ENCODE data around the gene NEUROG1. TPM values are rescaled to one million over a fixed set of nuclear protein-coding genes. Genes with fewer than 3 reads are reported as not detected.

NEUROG1 gene
- total RNA-seq, 1 donor, result not detected

- peaks cover 36% of the 10 kb centered on the region for H3K27me3 ChIP-seq (ENCODE audit: insufficient read depth, low read length)
- H3K9me3 ChIP-seq (ENCODE audit: low read depth, low read length), result no peaks in the 10 kb centered on the region
- no peak overlapping the region for H3K4me3 ChIP-seq (ENCODE audit: low read length)
- no peaks in the 10 kb centered on the region for H3K4me1 ChIP-seq (ENCODE audit: insufficient read depth, low read length)
Observed at GRCh38 chr5:135551593-135552447, 16.1 kb upstream of the NEUROG1 start.

DNA sequence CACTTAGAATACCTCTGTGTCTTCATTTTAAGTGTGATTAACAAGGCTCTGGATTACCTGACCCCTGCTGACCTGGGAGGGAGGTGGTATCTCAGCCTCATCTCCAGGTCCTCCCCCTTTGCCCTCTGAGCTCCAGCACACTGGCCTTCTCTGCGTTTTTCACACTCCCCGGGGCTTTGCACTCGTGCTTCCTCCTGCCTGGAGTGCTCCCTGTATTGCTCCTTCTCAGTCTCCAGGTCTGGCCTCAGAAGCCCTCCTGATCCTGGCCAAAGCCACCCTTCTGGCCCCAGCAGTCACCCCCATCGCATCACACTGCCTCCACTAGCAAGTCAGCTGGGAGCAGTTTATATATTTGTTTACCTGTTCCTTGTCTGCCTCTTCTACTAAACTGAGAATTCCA, 13.6 kb upstream of the NEUROG1 start:
- no peaks in the 10 kb centered on the region for H3K9me3 ChIP-seq (ENCODE audit: low read depth, low read length)
- peaks cover 8% of the 10 kb centered on the region for H3K4me1 ChIP-seq (ENCODE audit: insufficient read depth, low read length)
- H3K27me3 ChIP-seq (ENCODE audit: insufficient read depth, low read length), result peaks cover 52% of the 10 kb centered on the region
- H3K4me3 ChIP-seq (ENCODE audit: low read length), result no peak overlapping the region

GRCh38 chr5:135547590-135548254, 12.0 kb upstream of the NEUROG1 start:
- H3K27me3 ChIP-seq (ENCODE audit: insufficient read depth, low read length), result peaks cover 65% of the 10 kb centered on the region
- H3K9me3 ChIP-seq (ENCODE audit: low read depth, low read length), result no peaks in the 10 kb centered on the region
- H3K4me1 ChIP-seq (ENCODE audit: insufficient read depth, low read length), result peaks cover 20% of the 10 kb centered on the region
- no peak overlapping the region for H3K4me3 ChIP-seq (ENCODE audit: low read length)

- H3K4me1 ChIP-seq (ENCODE audit: insufficient read depth, low read length), result peaks cover 20% of the 10 kb centered on the region
- H3K27me3 ChIP-seq (ENCODE audit: insufficient read depth, low read length), result peaks cover 72% of the 10 kb centered on the region
- no peaks in the 10 kb centered on the region for H3K9me3 ChIP-seq (ENCODE audit: low read depth, low read length)
- H3K4me3 ChIP-seq (ENCODE audit: low read length), result no peak overlapping the region
Observed at GRCh38 chr5:135546912-135547311, 11.1 kb upstream of the NEUROG1 start.

DNA sequence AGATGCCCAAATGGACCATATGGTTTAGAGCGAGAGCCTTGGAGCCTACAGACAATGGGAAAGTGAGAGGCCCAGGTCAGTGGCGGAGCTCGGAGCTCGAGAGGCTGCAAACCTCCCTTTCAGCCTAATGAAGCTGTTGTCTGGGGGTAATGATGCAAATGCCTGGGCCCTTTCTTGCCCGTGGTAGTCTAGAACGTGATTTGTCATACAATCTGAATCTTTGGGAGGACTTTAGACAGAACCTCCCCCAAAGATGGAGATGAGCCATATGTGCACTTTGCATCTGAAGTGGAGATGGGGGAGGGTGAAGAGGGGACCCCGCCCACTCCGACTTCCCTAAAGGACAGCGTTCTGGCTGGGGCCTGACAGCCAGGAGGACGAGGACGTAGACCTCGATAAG, 10.3 kb upstream of the NEUROG1 start:
- no peaks in the 10 kb centered on the region for H3K9me3 ChIP-seq (ENCODE audit: low read depth, low read length)
- peaks cover 20% of the 10 kb centered on the region for H3K4me1 ChIP-seq (ENCODE audit: insufficient read depth, low read length)
- H3K27me3 ChIP-seq (ENCODE audit: insufficient read depth, low read length), result peaks cover 80% of the 10 kb centered on the region
- H3K4me3 ChIP-seq (ENCODE audit: low read length), result no peak overlapping the region

- Histone ChIP-seq H3K27me3 (ENCODE audit: insufficient read depth, low read length) (peaks cover 90% of the 10 kb centered on the region), H3K4me3 (ENCODE audit: low read length) (no peak overlapping the region), H3K9me3 (ENCODE audit: low read depth, low read length) (no peaks in the 10 kb centered on the region)
Observed at GRCh38 chr5:135545099-135545498, 9.3 kb upstream of the NEUROG1 start.

GRCh38 chr5:135543485-135544304, 7.9 kb upstream of the NEUROG1 start:
- Histone ChIP-seq H3K27me3 (ENCODE audit: insufficient read depth, low read length) (peaks cover 97% of the 10 kb centered on the region), H3K4me1 (ENCODE audit: insufficient read depth, low read length) (peaks cover 20% of the 10 kb centered on the region), H3K9me3 (ENCODE audit: low read depth, low read length) (no peaks in the 10 kb centered on the region), H3K4me3 (ENCODE audit: low read length) (peak overlapping the region; percentile 39)

More at GRCh38 chr5:135545099-135545498, 9.3 kb upstream of the NEUROG1 start:
- H3K4me1 ChIP-seq (ENCODE audit: insufficient read depth, low read length), result peaks cover 20% of the 10 kb centered on the region

- peak overlapping the region; percentile 39 for H3K4me3 ChIP-seq (ENCODE audit: low read length)
- H3K27me3 ChIP-seq (ENCODE audit: insufficient read depth, low read length), result peaks cover 98% of the 10 kb centered on the region
- H3K9me3 ChIP-seq (ENCODE audit: low read depth, low read length), result no peaks in the 10 kb centered on the region
- H3K4me1 ChIP-seq (ENCODE audit: insufficient read depth, low read length), result peaks cover 20% of the 10 kb centered on the region
Observed at GRCh38 chr5:135543001-135543484, 7.3 kb upstream of the NEUROG1 start.

GRCh38 chr5:135541807-135542502, 6.2 kb upstream of the NEUROG1 start:
- Histone ChIP-seq H3K4me3 (ENCODE audit: low read length) (no peak overlapping the region), H3K9me3 (ENCODE audit: low read depth, low read length) (no peaks in the 10 kb centered on the region), H3K4me1 (ENCODE audit: insufficient read depth, low read length) (peaks cover 20% of the 10 kb centered on the region), H3K27me3 (ENCODE audit: insufficient read depth, low read length) (peaks cover 98% of the 10 kb centered on the region)

- no peaks in the 10 kb centered on the region for H3K9me3 ChIP-seq (ENCODE audit: low read depth, low read length)
- no peak overlapping the region for H3K4me3 ChIP-seq (ENCODE audit: low read length)
- H3K4me1 ChIP-seq (ENCODE audit: insufficient read depth, low read length), result peaks cover 14% of the 10 kb centered on the region
- peaks cover 97% of the 10 kb centered on the region for H3K27me3 ChIP-seq (ENCODE audit: insufficient read depth, low read length)
Observed at GRCh38 chr5:135539430-135540005, 3.8 kb upstream of the NEUROG1 start.

DNA sequence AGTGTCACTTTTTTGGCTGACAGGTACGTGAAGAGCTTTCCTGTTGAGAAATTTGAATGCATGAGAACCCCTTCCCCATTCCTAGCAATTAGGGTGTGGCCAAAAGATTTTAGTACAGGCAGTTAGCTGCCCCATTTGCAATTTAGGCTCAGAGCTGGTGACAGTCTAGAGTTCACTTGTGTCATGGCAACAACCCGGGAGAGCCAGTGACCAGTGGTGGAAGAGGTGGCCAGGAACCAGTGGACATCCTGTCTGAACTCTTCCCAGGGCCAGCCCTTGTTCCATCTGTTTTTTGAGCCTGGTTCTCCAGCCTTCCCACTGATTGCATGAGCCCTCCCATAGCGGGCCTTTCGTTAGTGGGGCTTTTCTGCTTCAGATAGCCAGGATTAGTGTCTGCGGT, 2.5 kb upstream of the NEUROG1 start:
- Histone ChIP-seq H3K27me3 (ENCODE audit: insufficient read depth, low read length) (peaks cover 97% of the 10 kb centered on the region), H3K4me1 (ENCODE audit: insufficient read depth, low read length) (peaks cover 1% of the 10 kb centered on the region), H3K4me3 (ENCODE audit: low read length) (no peak overlapping the region), H3K9me3 (ENCODE audit: low read depth, low read length) (no peaks in the 10 kb centered on the region)

- Histone ChIP-seq H3K27me3 (ENCODE audit: insufficient read depth, low read length) (peaks cover 97% of the 10 kb centered on the region), H3K9me3 (ENCODE audit: low read depth, low read length) (no peaks in the 10 kb centered on the region), H3K4me3 (ENCODE audit: low read length) (no peak overlapping the region), H3K4me1 (ENCODE audit: insufficient read depth, low read length) (no peaks in the 10 kb centered on the region)
Observed at GRCh38 chr5:135537745-135538144, 2.0 kb upstream of the NEUROG1 start.

GRCh38 chr5:135537271-135537670, 1.5 kb upstream of the NEUROG1 start:
- Histone ChIP-seq H3K27me3 (ENCODE audit: insufficient read depth, low read length) (peaks cover 99% of the 10 kb centered on the region), H3K4me1 (ENCODE audit: insufficient read depth, low read length) (no peaks in the 10 kb centered on the region), H3K4me3 (ENCODE audit: low read length) (no peak overlapping the region), H3K9me3 (ENCODE audit: low read depth, low read length) (no peaks in the 10 kb centered on the region)

DNA sequence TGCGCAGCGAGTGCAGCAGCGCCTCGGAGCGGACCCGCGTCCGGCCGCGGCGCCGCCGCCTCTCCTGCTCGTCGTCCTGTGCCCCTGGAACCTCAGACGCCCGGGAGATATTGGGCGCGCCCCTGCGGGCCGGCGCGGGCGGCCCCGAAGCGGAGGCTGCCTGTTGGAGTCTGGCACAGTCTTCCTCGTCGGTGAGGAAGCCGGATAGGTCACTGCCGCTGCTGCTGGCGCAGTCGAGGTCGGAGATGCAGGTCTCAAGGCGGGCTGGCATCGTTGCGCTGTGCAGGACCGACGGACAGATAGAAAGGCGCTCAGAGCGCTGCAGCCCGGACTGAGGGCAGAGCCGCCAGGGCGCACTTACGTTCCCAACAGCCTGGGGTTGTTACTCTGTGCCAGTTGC, 344 bp downstream of the NEUROG1 start:
- H3K4me1 ChIP-seq (ENCODE audit: insufficient read depth, low read length), result no peaks in the 10 kb centered on the region
- no peak overlapping the region for H3K4me3 ChIP-seq (ENCODE audit: low read length)
- peaks cover 91% of the 10 kb centered on the region for H3K27me3 ChIP-seq (ENCODE audit: insufficient read depth, low read length)
- H3K9me3 ChIP-seq (ENCODE audit: low read depth, low read length), result no peaks in the 10 kb centered on the region
